HepG2 (cell line): ENCODE data around the gene TACC3.

Experiments
- EZH2 ChIP-seq: conservative IDR thresholded peaks from 2 replicates; pipeline ENCODE4 v1.6.1; 2012; ENCODE audit warnings: mild to moderate bottlenecking, low read depth, low read length, moderate library complexity
- GATA4 ChIP-seq: sonication (generic); IDR thresholded peaks from 2 replicates; pipeline ENCODE4 v1.6.1; 2016; ENCODE audit warnings: antibody characterized with exemption, low read depth, borderline replicate concordance
- ISL2 ChIP-seq: sonication (generic); formaldehyde crosslinking; IDR thresholded peaks from 2 replicates; pipeline ENCODE4 v1.5.0; 2020; ENCODE audit warnings: missing genetic modification reagents
- JUND ChIP-seq: sonication (generic); formaldehyde crosslinking; IDR thresholded peaks from 2 replicates; pipeline ENCODE4 v1.8.0; 2022; ENCODE audit warnings: mild to moderate bottlenecking, missing genetic modification reagents
- POLR2AphosphoS5 ChIP-seq: IDR thresholded peaks from 2 replicates; pipeline ENCODE4 v1.6.1; 2012; ENCODE audit warnings: low read depth, low read length
- TF ChIP-seq, protein P1 (sequence below): sonication (generic); formaldehyde crosslinking; IDR thresholded peaks from 2 replicates; pipeline ENCODE4 v1.5.0; 2020; ENCODE audit warnings: mild to moderate bottlenecking, missing genetic modification reagents, moderate library complexity
- TF ChIP-seq, protein P2 (sequence below): sonication (generic); formaldehyde crosslinking; IDR thresholded peaks from 2 replicates; pipeline ENCODE4 v1.4.0; 2020; ENCODE audit warnings: missing genetic modification reagents
- TF ChIP-seq, protein P3 (sequence below): IDR thresholded peaks from 2 replicates; pipeline ENCODE4 v1.6.1; 2016; ENCODE audit warnings: low read depth, control low read depth
- TF ChIP-seq, protein P4 (sequence below): sonication (generic); formaldehyde crosslinking; IDR thresholded peaks from 2 replicates; pipeline ENCODE4 v1.4.0; 2020; ENCODE audit warnings: missing genetic modification reagents
- TF ChIP-seq, protein P5 (sequence below): sonication (generic); formaldehyde crosslinking; IDR thresholded peaks from 2 replicates; pipeline ENCODE4 v1.4.0; 2020; ENCODE audit warnings: missing genetic modification reagents
- TF ChIP-seq, protein P6 (sequence below): IDR thresholded peaks from 2 replicates; pipeline ENCODE4 v1.6.1; 2016; ENCODE audit warnings: low read depth, borderline replicate concordance

DNA sequence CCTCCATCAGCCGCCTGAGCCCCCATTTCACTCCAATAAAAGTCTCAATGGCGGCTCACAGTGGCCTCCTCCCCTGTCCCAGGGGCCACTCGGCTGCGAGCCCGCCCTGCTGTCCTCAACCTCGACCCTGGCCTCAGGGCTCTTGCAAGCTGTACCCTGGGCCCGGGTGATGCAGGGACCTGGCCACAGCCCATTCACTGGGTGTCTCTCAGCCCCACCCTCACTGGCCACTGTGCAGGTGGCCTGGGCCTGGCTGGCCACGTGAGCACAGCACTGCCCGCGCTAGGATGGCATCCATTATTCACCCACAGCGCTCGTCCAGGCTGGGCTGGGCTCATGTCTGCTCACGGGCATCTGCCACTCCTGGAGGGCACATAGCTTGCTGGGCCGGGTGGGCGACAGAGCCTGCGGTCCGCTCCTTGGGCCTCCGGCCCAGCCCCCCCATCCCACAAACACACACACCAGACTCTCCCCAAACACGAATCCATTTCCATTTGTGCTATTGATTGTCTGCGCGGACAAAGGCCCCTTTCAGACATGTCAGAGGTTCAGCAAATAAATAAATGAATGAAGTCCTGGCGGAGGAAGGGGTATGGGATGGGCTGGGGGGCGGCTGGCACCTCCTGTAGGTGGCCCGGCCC lies 55.3 kb downstream of the TACC3 start:
- TF ChIP-seq, protein P1, sequence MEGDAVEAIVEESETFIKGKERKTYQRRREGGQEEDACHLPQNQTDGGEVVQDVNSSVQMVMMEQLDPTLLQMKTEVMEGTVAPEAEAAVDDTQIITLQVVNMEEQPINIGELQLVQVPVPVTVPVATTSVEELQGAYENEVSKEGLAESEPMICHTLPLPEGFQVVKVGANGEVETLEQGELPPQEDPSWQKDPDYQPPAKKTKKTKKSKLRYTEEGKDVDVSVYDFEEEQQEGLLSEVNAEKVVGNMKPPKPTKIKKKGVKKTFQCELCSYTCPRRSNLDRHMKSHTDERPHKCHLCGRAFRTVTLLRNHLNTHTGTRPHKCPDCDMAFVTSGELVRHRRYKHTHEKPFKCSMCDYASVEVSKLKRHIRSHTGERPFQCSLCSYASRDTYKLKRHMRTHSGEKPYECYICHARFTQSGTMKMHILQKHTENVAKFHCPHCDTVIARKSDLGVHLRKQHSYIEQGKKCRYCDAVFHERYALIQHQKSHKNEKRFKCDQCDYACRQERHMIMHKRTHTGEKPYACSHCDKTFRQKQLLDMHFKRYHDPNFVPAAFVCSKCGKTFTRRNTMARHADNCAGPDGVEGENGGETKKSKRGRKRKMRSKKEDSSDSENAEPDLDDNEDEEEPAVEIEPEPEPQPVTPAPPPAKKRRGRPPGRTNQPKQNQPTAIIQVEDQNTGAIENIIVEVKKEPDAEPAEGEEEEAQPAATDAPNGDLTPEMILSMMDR (CRISPR knock-in tag): peak; percentile 17; the same call in 1 of the 2 replicates
- TF ChIP-seq, protein P2, sequence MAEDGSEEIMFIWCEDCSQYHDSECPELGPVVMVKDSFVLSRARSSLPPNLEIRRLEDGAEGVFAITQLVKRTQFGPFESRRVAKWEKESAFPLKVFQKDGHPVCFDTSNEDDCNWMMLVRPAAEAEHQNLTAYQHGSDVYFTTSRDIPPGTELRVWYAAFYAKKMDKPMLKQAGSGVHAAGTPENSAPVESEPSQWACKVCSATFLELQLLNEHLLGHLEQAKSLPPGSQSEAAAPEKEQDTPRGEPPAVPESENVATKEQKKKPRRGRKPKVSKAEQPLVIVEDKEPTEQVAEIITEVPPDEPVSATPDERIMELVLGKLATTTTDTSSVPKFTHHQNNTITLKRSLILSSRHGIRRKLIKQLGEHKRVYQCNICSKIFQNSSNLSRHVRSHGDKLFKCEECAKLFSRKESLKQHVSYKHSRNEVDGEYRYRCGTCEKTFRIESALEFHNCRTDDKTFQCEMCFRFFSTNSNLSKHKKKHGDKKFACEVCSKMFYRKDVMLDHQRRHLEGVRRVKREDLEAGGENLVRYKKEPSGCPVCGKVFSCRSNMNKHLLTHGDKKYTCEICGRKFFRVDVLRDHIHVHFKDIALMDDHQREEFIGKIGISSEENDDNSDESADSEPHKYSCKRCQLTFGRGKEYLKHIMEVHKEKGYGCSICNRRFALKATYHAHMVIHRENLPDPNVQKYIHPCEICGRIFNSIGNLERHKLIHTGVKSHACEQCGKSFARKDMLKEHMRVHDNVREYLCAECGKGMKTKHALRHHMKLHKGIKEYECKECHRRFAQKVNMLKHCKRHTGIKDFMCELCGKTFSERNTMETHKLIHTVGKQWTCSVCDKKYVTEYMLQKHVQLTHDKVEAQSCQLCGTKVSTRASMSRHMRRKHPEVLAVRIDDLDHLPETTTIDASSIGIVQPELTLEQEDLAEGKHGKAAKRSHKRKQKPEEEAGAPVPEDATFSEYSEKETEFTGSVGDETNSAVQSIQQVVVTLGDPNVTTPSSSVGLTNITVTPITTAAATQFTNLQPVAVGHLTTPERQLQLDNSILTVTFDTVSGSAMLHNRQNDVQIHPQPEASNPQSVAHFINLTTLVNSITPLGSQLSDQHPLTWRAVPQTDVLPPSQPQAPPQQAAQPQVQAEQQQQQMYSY (CRISPR knock-in tag): no peak
- TF ChIP-seq, protein P3, sequence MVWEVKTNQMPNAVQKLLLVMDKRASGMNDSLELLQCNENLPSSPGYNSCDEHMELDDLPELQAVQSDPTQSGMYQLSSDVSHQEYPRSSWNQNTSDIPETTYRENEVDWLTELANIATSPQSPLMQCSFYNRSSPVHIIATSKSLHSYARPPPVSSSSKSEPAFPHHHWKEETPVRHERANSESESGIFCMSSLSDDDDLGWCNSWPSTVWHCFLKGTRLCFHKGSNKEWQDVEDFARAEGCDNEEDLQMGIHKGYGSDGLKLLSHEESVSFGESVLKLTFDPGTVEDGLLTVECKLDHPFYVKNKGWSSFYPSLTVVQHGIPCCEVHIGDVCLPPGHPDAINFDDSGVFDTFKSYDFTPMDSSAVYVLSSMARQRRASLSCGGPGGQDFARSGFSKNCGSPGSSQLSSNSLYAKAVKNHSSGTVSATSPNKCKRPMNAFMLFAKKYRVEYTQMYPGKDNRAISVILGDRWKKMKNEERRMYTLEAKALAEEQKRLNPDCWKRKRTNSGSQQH (CRISPR knock-in tag): no peak
- TF ChIP-seq, protein P4, sequence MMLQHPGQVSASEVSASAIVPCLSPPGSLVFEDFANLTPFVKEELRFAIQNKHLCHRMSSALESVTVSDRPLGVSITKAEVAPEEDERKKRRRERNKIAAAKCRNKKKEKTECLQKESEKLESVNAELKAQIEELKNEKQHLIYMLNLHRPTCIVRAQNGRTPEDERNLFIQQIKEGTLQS (CRISPR knock-in tag): no peak
- TF ChIP-seq POLR2AphosphoS5: no peak
- no peak for TF ChIP-seq JUND
- TF ChIP-seq, protein P5, sequence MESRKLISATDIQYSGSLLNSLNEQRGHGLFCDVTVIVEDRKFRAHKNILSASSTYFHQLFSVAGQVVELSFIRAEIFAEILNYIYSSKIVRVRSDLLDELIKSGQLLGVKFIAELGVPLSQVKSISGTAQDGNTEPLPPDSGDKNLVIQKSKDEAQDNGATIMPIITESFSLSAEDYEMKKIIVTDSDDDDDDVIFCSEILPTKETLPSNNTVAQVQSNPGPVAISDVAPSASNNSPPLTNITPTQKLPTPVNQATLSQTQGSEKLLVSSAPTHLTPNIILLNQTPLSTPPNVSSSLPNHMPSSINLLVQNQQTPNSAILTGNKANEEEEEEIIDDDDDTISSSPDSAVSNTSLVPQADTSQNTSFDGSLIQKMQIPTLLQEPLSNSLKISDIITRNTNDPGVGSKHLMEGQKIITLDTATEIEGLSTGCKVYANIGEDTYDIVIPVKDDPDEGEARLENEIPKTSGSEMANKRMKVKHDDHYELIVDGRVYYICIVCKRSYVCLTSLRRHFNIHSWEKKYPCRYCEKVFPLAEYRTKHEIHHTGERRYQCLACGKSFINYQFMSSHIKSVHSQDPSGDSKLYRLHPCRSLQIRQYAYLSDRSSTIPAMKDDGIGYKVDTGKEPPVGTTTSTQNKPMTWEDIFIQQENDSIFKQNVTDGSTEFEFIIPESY (CRISPR knock-in tag): peak; percentile 16; the same call in 1 of the 2 replicates
- TF ChIP-seq GATA4: no peak
- TF ChIP-seq ISL2 (CRISPR knock-in tag): peak; percentile 39; the same call in 1 of the 2 replicates
- no peak for TF ChIP-seq EZH2
- TF ChIP-seq, protein P6, sequence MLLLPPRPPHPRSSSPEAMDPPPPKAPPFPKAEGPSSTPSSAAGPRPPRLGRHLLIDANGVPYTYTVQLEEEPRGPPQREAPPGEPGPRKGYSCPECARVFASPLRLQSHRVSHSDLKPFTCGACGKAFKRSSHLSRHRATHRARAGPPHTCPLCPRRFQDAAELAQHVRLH: peak; percentile 67; the same call in 1 of the 2 replicates
